AG08396 (cell line): ENCODE measurements around the gene LRRC71.
"Not testable (repeated sequence)": the region's sequence is repeated elsewhere in the genome, so short reads cannot be mapped to it uniquely, and the experiment has no call there.

Experiments used
- DNase-seq: peaks from one replicate; pipeline ENCODE4 v3.0.0; 2012; ENCODE audit warnings: low spot score, mixed read lengths

The LRRC71 gene

GRCh38 chr1:156905651-156906050 is 14.8 kb upstream of the LRRC71 start:
- DNase-seq, result no peak

- DNase-seq, result no peak
Measured at GRCh38 chr1:156906206-156906906, 14.1 kb upstream of the LRRC71 start.

DNA sequence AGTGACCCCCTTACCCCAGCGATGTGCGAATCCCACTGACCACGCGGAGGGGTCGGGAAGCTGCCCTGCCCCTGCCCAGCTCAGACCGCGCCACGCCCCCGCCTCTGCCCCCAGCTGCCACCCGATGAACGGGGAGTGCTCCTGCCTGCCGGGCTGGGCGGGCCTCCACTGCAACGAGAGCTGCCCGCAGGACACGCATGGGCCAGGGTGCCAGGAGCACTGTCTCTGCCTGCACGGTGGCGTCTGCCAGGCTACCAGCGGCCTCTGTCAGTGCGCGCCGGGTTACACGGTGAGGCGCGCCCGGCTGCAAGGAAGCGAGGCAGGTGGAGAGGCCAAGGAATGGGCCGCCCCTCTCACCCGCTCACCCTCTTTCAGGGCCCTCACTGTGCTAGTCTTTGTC is 11.9 kb upstream of the LRRC71 start:
- DNase-seq, result no peak

DNA sequence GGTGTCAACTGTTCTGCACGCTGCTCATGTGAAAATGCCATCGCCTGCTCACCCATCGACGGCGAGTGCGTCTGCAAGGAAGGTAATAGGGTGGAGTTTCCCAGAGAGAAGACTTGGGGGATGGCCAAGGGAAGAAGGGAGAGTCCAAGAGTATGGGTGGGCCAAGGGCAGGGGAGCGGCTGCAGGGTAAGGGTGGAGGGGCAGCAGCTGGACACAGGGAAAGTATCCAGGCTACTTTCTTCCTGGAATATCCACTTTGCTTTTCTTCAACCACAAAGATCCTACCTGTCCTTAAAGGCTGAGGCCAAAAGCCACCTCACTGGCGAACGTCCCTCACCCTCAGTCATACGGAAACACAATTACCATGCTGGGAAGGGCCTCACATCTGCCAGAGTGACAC is 11.5 kb upstream of the LRRC71 start:
- no peak for DNase-seq

- DNase-seq, result no peak
Measured at GRCh38 chr1:156909671-156910070, 10.8 kb upstream of the LRRC71 start.

- DNase-seq, result peak; percentile 65
Measured at GRCh38 chr1:156910309-156910782, 10.1 kb upstream of the LRRC71 start.

DNA sequence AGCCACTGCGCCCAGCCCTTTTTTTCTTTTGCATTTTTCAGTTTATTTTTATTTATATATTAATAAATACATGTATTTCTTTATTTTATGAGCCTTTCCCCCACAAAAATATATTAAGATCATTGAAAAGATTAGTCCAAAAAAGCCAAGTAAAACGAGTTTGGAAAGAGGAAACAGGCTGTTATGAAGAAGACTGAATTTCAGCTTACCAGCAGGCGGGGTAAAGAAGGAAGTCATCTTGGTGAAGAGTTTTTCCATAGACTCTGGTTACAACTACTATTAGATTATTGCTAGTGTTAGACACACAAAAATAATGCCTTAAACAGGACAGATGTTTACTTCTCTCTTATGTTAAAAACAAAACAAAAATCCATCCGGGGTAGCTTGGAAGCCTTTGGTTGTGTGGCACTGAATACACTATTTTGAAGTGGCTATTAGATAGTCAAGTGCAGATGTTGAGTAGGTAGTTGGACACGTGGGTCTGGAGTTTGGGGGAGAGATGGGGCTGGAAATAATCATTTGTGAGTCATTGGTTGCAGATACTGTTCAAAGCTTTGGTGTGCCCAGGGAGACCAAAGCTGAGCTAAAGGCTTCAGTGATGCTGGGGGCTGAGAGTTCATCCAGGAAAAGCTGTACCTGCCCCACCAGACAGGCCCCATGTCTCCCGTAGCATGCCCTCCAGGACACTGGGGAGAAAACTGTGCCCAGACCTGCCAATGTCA is 8.7 kb upstream of the LRRC71 start:
- no peak for DNase-seq

- no peak for DNase-seq
Measured at GRCh38 chr1:156912310-156912709, 8.1 kb upstream of the LRRC71 start.

- no peak for DNase-seq
Measured at GRCh38 chr1:156912861-156913808, 7.3 kb upstream of the LRRC71 start.

- no peak for DNase-seq
Measured at GRCh38 chr1:156913809-156914387, 6.5 kb upstream of the LRRC71 start.

DNA sequence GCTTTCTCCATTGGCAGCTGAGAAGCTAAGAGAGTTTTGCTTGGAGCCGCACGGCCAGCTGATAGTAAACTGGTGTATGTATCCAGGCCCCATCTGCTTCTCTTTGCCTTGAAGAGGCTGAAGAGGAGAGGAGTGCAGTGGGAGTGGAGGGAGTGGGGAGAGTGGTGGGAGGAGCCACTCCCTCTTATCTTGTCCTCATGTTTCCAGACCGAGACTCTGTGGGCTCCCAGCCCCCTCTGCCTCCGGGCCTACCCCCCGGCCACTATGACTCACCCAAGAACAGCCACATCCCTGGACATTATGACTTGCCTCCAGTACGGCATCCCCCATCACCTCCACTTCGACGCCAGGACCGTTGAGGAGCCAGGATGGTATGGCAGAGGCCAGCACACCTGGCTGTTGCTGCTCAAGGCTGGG is 6.0 kb upstream of the LRRC71 start:
- no peak for DNase-seq

- no peak for DNase-seq
Measured at GRCh38 chr1:156921053-156921529, 659 bp downstream of the LRRC71 start.

DNA sequence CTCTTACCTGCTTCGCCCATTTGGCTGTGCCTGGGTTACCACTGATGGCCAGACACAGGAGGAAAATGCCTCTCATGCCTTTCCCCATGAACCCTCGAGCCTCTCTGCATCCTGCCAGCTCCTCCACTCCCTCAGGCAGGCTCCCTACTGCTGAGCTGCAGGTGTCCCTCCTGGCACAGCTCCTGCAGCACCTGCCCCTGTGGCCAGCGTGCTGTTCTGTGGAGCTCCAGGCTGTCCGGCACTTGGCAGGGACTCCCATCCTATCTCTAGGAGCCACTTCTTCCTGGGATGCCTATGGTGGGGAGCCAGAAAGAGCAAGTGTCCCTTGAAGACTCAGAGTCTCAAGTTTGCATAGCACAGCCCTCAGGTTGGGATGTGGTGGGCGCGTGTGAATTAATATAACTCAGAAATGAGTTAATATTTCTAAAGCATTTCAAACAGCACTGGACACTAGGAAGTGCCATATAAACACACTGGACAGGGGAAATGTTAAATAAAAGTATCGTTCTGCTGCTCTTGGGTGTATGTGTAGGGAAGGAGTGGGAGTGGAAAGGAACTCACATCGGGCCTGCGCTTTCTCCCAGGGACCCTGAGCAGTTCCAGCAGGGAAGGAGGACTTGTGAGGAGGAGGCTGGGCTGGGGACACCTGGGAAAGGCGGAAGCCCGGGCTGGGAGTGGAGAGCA is 2.7 kb downstream of the LRRC71 start:
- DNase-seq, result no peak

GRCh38 chr1:156923670-156924477 is 3.4 kb downstream of the LRRC71 start:
- DNase-seq, result no peak

DNA sequence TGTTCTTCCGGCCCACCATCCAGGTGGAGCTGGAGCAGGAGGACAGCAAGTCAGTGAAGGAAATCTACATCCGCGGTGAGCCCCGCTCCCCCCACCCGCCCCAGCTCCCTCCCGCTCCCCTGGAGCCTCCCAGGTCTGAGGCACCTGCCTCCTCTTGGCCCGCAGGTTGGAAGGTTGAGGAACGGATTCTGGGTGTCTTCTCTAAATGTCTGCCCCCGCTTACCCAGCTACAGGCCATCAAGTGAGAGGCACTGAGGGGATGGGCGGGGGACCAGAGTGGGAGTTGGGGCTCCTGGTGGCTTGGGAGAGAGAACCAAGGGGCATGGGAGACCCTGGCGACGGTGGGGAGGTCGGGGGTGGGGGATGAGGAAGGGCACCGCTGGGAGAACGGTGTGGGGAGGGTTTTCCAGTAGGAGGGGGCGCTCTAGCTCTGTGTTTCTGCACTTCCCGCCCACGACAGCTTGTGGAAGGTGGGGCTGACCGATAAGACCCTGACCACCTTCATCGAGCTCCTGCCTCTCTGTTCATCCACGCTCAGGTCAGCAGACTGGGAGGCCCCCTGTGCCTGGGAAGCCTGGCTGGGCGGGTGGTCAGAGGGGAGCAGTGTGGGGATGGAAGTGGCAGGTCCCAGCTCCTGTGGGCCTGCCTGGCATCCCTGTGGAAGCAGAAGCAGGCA is 4.2 kb downstream of the LRRC71 start:
- DNase-seq, result no peak

- DNase-seq, result no peak
Measured at GRCh38 chr1:156925154-156926010, 5.0 kb downstream of the LRRC71 start.

DNA sequence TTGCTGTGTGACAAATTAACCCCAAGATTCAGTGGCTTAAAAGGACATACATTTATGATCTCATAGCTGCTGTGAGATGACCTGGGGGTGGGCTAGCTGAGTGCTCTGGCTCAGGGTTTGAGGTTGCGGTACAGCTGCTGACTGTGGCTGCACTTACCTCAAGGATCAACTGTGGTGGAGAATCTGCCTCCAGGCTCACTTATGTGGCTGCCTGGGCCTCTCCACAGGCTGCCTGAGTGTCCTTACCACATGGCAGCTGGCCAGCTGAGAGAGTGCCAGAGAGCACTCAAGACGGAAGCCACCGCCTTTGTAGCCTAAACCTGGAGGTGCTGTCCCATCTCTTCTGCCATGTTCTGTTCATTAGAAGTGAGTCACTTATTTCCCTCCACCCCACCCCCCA is 5.7 kb downstream of the LRRC71 start:
- peak; percentile 48 for DNase-seq

GRCh38 chr1:156926695-156927094 is 6.3 kb downstream of the LRRC71 start:
- not testable (repeated sequence) for DNase-seq
